Measurements from ENCODE around the gene STKLD1. TPM values are rescaled to one million over a fixed set of nuclear protein-coding genes. Genes with fewer than 3 reads are reported as not detected.

Gene STKLD1
- polyA plus RNA-seq, 1 experiment, result 1.2 TPM

- TF ChIP-seq CTCF (IDR thresholded peaks at IDR 0.05; ENCODE audit: insufficient read depth, low read depth, low read length), result no peak
- CTCF ChIA-PET, result interaction anchor here (1.4 to 4.7 kb wide), 3 partner anchors 11 to 155 kb away, joined by 3 to 13 read pairs (median 3); partner anchors contain the start of gene STKLD1
- Histone ChIP-seq H3K36me3 (ENCODE audit: control insufficient read depth, insufficient read depth, low read length) (peaks cover 52% of the 10 kb centered on the region), H3K27me3 (ENCODE audit: control insufficient read depth, insufficient read depth, low read length) (no peaks in the 10 kb centered on the region), H3K4me3 (ENCODE audit: low read depth, low read length) (no peak overlapping the region)
- POLR2A ChIA-PET, result no interaction called here
- no peak for DNase-seq (ENCODE audit: low read depth)
Observed at GRCh38 chr9:133341369-133342068, 34.6 kb upstream of the STKLD1 start.

- H3K4me3 ChIP-seq (ENCODE audit: low read depth, low read length), result no peak overlapping the region
- peaks cover 52% of the 10 kb centered on the region for H3K36me3 ChIP-seq (ENCODE audit: control insufficient read depth, insufficient read depth, low read length)
- no peak for DNase-seq (ENCODE audit: low read depth)
- ChIA-PET POLR2A (no interaction called here), CTCF (interaction anchor here (1.5 to 4.7 kb wide), 2 partner anchors 12 to 35 kb away, joined by 3 to 13 read pairs; partner anchors contain the start of gene STKLD1)
- TF ChIP-seq CTCF (IDR thresholded peaks at IDR 0.05; ENCODE audit: insufficient read depth, low read depth, low read length), result peak; percentile 16; the same call in 1 of the 2 replicates
- no peaks in the 10 kb centered on the region for H3K27me3 ChIP-seq (ENCODE audit: control insufficient read depth, insufficient read depth, low read length)
Observed at GRCh38 chr9:133342069-133342406, 34.1 kb upstream of the STKLD1 start.

- H3K27me3 ChIP-seq (ENCODE audit: control insufficient read depth, insufficient read depth, low read length), result no peaks in the 10 kb centered on the region
- peaks cover 52% of the 10 kb centered on the region for H3K36me3 ChIP-seq (ENCODE audit: control insufficient read depth, insufficient read depth, low read length)
- POLR2A ChIA-PET, result no interaction called here
- DNase-seq (ENCODE audit: low read depth), result no peak
- H3K4me3 ChIP-seq (ENCODE audit: low read depth, low read length), result no peak overlapping the region
- CTCF ChIA-PET, result interaction anchor here (1.5 to 4.7 kb wide), 2 partner anchors 12 to 34 kb away, joined by 3 to 13 read pairs; partner anchors contain the start of gene STKLD1
- TF ChIP-seq CTCF (IDR thresholded peaks at IDR 0.05; ENCODE audit: insufficient read depth, low read depth, low read length), result peak; percentile 34
Observed at GRCh38 chr9:133342570-133342969, 33.6 kb upstream of the STKLD1 start.

GRCh38 chr9:133344071-133344470 lies 32.1 kb upstream of the STKLD1 start:
- POLR2A ChIA-PET, result no interaction called here
- no peak for TF ChIP-seq CTCF (IDR thresholded peaks at IDR 0.05; ENCODE audit: insufficient read depth, low read depth, low read length)
- CTCF ChIA-PET, result interaction anchor here (4.7 kb wide), 1 partner anchor 14 kb away, joined by 13 read pairs; no protein-coding TSS in a partner anchor
- H3K27me3 ChIP-seq (ENCODE audit: control insufficient read depth, insufficient read depth, low read length), result no peaks in the 10 kb centered on the region
- no peak for DNase-seq (ENCODE audit: low read depth)
- H3K4me3 ChIP-seq (ENCODE audit: low read depth, low read length), result no peak overlapping the region
- peaks cover 52% of the 10 kb centered on the region for H3K36me3 ChIP-seq (ENCODE audit: control insufficient read depth, insufficient read depth, low read length)

- ChIA-PET CTCF (interaction anchor here (4.7 kb wide), 1 partner anchor 15 kb away, joined by 13 read pairs; no protein-coding TSS in a partner anchor), POLR2A (no interaction called here)
- Histone ChIP-seq H3K4me3 (ENCODE audit: low read depth, low read length) (no peak overlapping the region), H3K27me3 (ENCODE audit: control insufficient read depth, insufficient read depth, low read length) (no peaks in the 10 kb centered on the region), H3K36me3 (ENCODE audit: control insufficient read depth, insufficient read depth, low read length) (peaks cover 57% of the 10 kb centered on the region)
- no peak for TF ChIP-seq CTCF (IDR thresholded peaks at IDR 0.05; ENCODE audit: insufficient read depth, low read depth, low read length)
- DNase-seq (ENCODE audit: low read depth), result no peak
Observed at GRCh38 chr9:133344979-133345378, 31.2 kb upstream of the STKLD1 start.

All from BJ (cell line).